IMR-90 (cell line): ENCODE measurements around the gene AMPD3. TPM values are rescaled to one million over a fixed set of nuclear protein-coding genes. Genes with fewer than 3 reads are reported as not detected.
A peak's percentile ranks its signal among the peaks of the same experiment; 100 is the strongest.

ENCODE experiments used
- ATAC-seq: fragments of 200-7000 bp; cut with Tn5 transposase; 2 replicates; pipeline ENCODE4 v1.9.1; 2020; ENCODE audit warnings: low read depth, mild to moderate bottlenecking, moderate library complexity
- BruUV-seq: library from RNA; stranded (reverse); fragments of 400-500 nt; replicated peaks from 2 replicates; lab custom pipeline; 2021; lab: Mats Ljungman, UMichigan
- CTCF ChIA-PET: fragments of 300-600 bp; formaldehyde crosslinking; extraction: SDS; loops from one replicate; lab custom pipeline; 2021; ENCODE audit warnings: antibody characterized with exemption; lab: Yijun Ruan, JAX
- POLR2A ChIA-PET: fragments of 300-600 bp; sonication (Branson Sonifier 250); formaldehyde crosslinking; loops from one replicate; lab custom pipeline; 2022; ENCODE audit warnings: antibody characterized with exemption; ENCODE audit not compliant: unreplicated experiment; lab: Charles Lee
- DNase-seq: peaks from one replicate; pipeline ENCODE4 v3.0.0; 2013
- H2AFZ ChIP-seq: replicated peaks from 2 replicates; pipeline ENCODE3; 2013; ENCODE audit warnings: low read length, mild to moderate bottlenecking; ENCODE audit not compliant: poor library complexity
- H2AK5ac ChIP-seq: 2 replicates; pipeline ENCODE4 v1.6.1; 2013; ENCODE audit warnings: low read depth, low read length, inconsistent platforms
- H2AK9ac ChIP-seq: replicated peaks from 2 replicates; pipeline ENCODE3; 2013; ENCODE audit warnings: mild to moderate bottlenecking, low read depth, low read length, moderate library complexity; ENCODE audit not compliant: poor library complexity
- H2BK120ac ChIP-seq: 2 replicates; pipeline ENCODE4 v1.6.1; 2013; ENCODE audit warnings: low read depth, low read length, inconsistent platforms
- H2BK15ac ChIP-seq: 3 replicates; pipeline ENCODE4 v1.6.1; 2013; ENCODE audit warnings: low read depth, low read length, inconsistent platforms
- H2BK20ac ChIP-seq: 2 replicates; pipeline ENCODE4 v1.6.1; 2013; ENCODE audit warnings: low read depth, mild to moderate bottlenecking, inconsistent platforms, low read length, moderate library complexity
- H2BK5ac ChIP-seq: 2 replicates; pipeline ENCODE4 v1.6.1; 2013; ENCODE audit warnings: mild to moderate bottlenecking, low read depth, low read length, inconsistent platforms; ENCODE audit not compliant: poor library complexity, severe bottlenecking
- H3K14ac ChIP-seq: replicated peaks from 2 replicates; pipeline ENCODE4 v1.6.1; 2013; ENCODE audit warnings: low read depth, low read length, inconsistent platforms
- H3K18ac ChIP-seq: 2 replicates; pipeline ENCODE4 v1.6.1; 2013; ENCODE audit warnings: low read depth, low read length, control low read depth
- H3K23ac ChIP-seq: 2 replicates; pipeline ENCODE4 v1.6.1; 2013; ENCODE audit warnings: low read depth, low read length, inconsistent platforms
- H3K27ac ChIP-seq: 2 replicates; pipeline ENCODE4 v1.5.1; 2013; ENCODE audit warnings: mild to moderate bottlenecking, control low read depth, low read length; ENCODE audit not compliant: insufficient read depth
- H3K27me3 ChIP-seq: 2 replicates; pipeline ENCODE4 v1.6.1; 2013; ENCODE audit warnings: low read length; ENCODE audit not compliant: control insufficient read depth, insufficient read depth
- H3K36me3 ChIP-seq: 2 replicates; pipeline ENCODE4 v1.6.1; 2013; ENCODE audit warnings: low read length, mixed read lengths; ENCODE audit not compliant: control insufficient read depth, insufficient read depth
- H3K4ac ChIP-seq: 2 replicates; pipeline ENCODE4 v1.6.1; 2013; ENCODE audit warnings: low read depth, low read length, inconsistent platforms
- H3K4me1 ChIP-seq: 2 replicates; pipeline ENCODE4 v1.6.1; 2013; ENCODE audit warnings: low read length, mixed read lengths; ENCODE audit not compliant: control insufficient read depth, insufficient read depth
- H3K4me2 ChIP-seq: 2 replicates; pipeline ENCODE4 v1.6.1; 2013; ENCODE audit warnings: low read depth, mild to moderate bottlenecking, control low read depth, low read length, moderate library complexity
- H3K4me3 ChIP-seq: 2 replicates; pipeline ENCODE4 v1.5.1; 2013; ENCODE audit warnings: low read depth, mild to moderate bottlenecking, control low read depth, low read length, moderate library complexity; ENCODE audit not compliant: insufficient read depth
- H3K56ac ChIP-seq: 2 replicates; pipeline ENCODE4 v1.6.1; 2013; ENCODE audit warnings: low read length, inconsistent platforms; ENCODE audit not compliant: insufficient read depth; ENCODE audit errors: extremely low read depth
- H3K79me1 ChIP-seq, 2 experiments: 2 replicates each; pipeline ENCODE4 v1.6.1; 2013; ENCODE audit warnings: low read length in 2 of 2, inconsistent platforms in 1 of 2, low read depth in 1 of 2
- H3K9ac ChIP-seq: 2 replicates; pipeline ENCODE4 v1.6.1; 2013; ENCODE audit warnings: low read depth, low read length, control low read depth
- H3K9me1 ChIP-seq: 2 replicates; pipeline ENCODE4 v1.6.1; 2013; ENCODE audit warnings: low read length, inconsistent platforms; ENCODE audit not compliant: insufficient read depth
- H3K9me3 ChIP-seq: 2 replicates; pipeline ENCODE4 v1.6.1; 2013; ENCODE audit warnings: low read length; ENCODE audit not compliant: control insufficient read depth, insufficient read depth
- H4K20me1 ChIP-seq: 2 replicates; pipeline ENCODE4 v1.6.1; 2013; ENCODE audit warnings: low read length, inconsistent platforms; ENCODE audit not compliant: insufficient read depth
- H4K5ac ChIP-seq: 2 replicates; pipeline ENCODE4 v1.6.1; 2013; ENCODE audit warnings: mild to moderate bottlenecking, low read depth, low read length, control low read depth
- H4K8ac ChIP-seq, 2 experiments: 2 replicates each; pipeline ENCODE4 v1.6.1; 2013; ENCODE audit warnings: low read depth in 2 of 2, low read length in 2 of 2, control low read depth in 1 of 2, inconsistent platforms in 1 of 2
- H4K91ac ChIP-seq: 2 replicates; pipeline ENCODE4 v1.6.1; 2013; ENCODE audit warnings: low read depth, low read length, inconsistent platforms; ENCODE audit not compliant: insufficient read depth
- BHLHE40 ChIP-seq: fragments of 150-350 bp; IDR thresholded peaks from 2 replicates; pipeline ENCODE4 v1.6.1; 2016; ENCODE audit warnings: mild to moderate bottlenecking, low read depth, low read length
- CEBPB ChIP-seq: IDR thresholded peaks from 2 replicates; pipeline ENCODE4 v1.6.1; 2012; ENCODE audit warnings: low read depth, low read length, improper control_type of control experiment
- CHD1 ChIP-seq: IDR thresholded peaks from 2 replicates; pipeline ENCODE4 v1.6.1; 2012; ENCODE audit warnings: low read depth, low read length, improper control_type of control experiment
- FOS ChIP-seq: fragments of 150-350 bp; IDR thresholded peaks from 2 replicates; pipeline ENCODE4 v1.6.1; 2016; ENCODE audit warnings: low read depth, low read length
- MAFK ChIP-seq: IDR thresholded peaks from 2 replicates; pipeline ENCODE4 v1.6.1; 2012; ENCODE audit warnings: low read depth, low read length, improper control_type of control experiment
- MAZ ChIP-seq: IDR thresholded peaks from 2 replicates; pipeline ENCODE4 v1.6.1; 2012; ENCODE audit warnings: low read depth, mild to moderate bottlenecking, low read length, improper control_type of control experiment, moderate library complexity, borderline replicate concordance
- MXI1 ChIP-seq: IDR thresholded peaks from 2 replicates; pipeline ENCODE4 v1.6.1; 2012; ENCODE audit warnings: low read depth, mild to moderate bottlenecking, low read length, moderate library complexity, borderline replicate concordance
- NFE2L2 ChIP-seq: fragments of 150-350 bp; IDR thresholded peaks from 2 replicates; pipeline ENCODE4 v1.6.1; 2016; ENCODE audit warnings: low read depth, mild to moderate bottlenecking, low read length
- POLR2A ChIP-seq: IDR thresholded peaks from 2 replicates; pipeline ENCODE4 v1.6.1; 2012; ENCODE audit warnings: mild to moderate bottlenecking, low read depth, low read length
- RAD21 ChIP-seq: IDR thresholded peaks from 2 replicates; pipeline ENCODE4 v1.6.1; 2012; ENCODE audit warnings: low read length, improper control_type of control experiment
- RCOR1 ChIP-seq: IDR thresholded peaks from 2 replicates; pipeline ENCODE4 v1.6.1; 2012; ENCODE audit warnings: mild to moderate bottlenecking, low read length, improper control_type of control experiment; ENCODE audit not compliant: insufficient replicate concordance
- RFX5 ChIP-seq: IDR thresholded peaks from 2 replicates; pipeline ENCODE4 v1.8.0; 2012; ENCODE audit warnings: low read depth, mild to moderate bottlenecking, low read length, moderate library complexity
- SMC3 ChIP-seq: fragments of 150-350 bp; IDR thresholded peaks from 2 replicates; pipeline ENCODE4 v1.6.1; 2016; ENCODE audit warnings: low read depth, mild to moderate bottlenecking, antibody characterized with exemption, low read length, moderate library complexity
- WGBS, 2 experiments: methylation state at CpG; one replicate each; pipeline versions ENCODE4 v1.1.5 to v1.1.7; 2013; ENCODE audit warnings: missing lambda C conversion rate in 2 of 2; ENCODE audit not compliant: insufficient read length in 1 of 2; ENCODE audit errors: extremely low coverage in 2 of 2; 5-methylcytosine and 5-hydroxymethylcytosine counted together
- dilution Hi-C: fragments of 300-500 bp; cut with HindIII; formaldehyde crosslinking; loops from one replicate; pipeline ENCODE4 v1.14.3; 2018; ENCODE audit warnings: low sequenced_read_pairs; ENCODE audit not compliant: unreplicated experiment
- in situ Hi-C: fragments of 300-500 bp; cut with MboI; formaldehyde crosslinking; loops from 3 replicates; pipeline ENCODE4 v1.14.3; 2019; ENCODE audit warnings: low sequenced_read_pairs, inconsistent platforms, mixed read lengths
- intact Hi-C: fragments of 100-400 bp; cut with micrococcal nuclease; formaldehyde crosslinking; loops from 2 replicates; pipeline ENCODE4 v1.10.0; 2022
- polyA plus RNA-seq, 3 experiments: library from polyadenylated mRNA; depleted of rRNA; stranded (reverse); fragments of >200 nt; gene quantifications; 2 replicates each; pipeline ENCODE4 v1.2.3, GENCODE V29; 2012; ENCODE audit warnings: low replicate concordance in 1 of 3
- total RNA-seq: library from RNA; depleted of rRNA; stranded (reverse); fragments of >200 nt; gene quantifications from 2 replicates; pipeline ENCODE4 v1.2.3, GENCODE V29; 2012
- TF ChIP-seq, protein P1 (sequence below): fragments of 150-350 bp; IDR thresholded peaks from 2 replicates; pipeline ENCODE4 v1.6.1; 2016; ENCODE audit warnings: low read depth, mild to moderate bottlenecking, low read length, moderate library complexity, borderline replicate concordance
- TF ChIP-seq, protein P2 (sequence below): fragments of 150-350 bp; IDR thresholded peaks from 2 replicates; pipeline ENCODE4 v1.6.1; 2017; ENCODE audit warnings: mild to moderate bottlenecking, antibody characterized with exemption, low read length, low read depth
- TF ChIP-seq, protein P3 (sequence below): conservative IDR thresholded peaks from 2 replicates; pipeline ENCODE4 v1.5.1; 2012; ENCODE audit warnings: mild to moderate bottlenecking, low read depth, low read length, improper control_type of control experiment

AMPD3 gene
- total and polyA plus RNA-seq, 2 of the 4 experiments (the other 2 are of a cell fraction): 8.6 to 12.1 TPM

DNA sequence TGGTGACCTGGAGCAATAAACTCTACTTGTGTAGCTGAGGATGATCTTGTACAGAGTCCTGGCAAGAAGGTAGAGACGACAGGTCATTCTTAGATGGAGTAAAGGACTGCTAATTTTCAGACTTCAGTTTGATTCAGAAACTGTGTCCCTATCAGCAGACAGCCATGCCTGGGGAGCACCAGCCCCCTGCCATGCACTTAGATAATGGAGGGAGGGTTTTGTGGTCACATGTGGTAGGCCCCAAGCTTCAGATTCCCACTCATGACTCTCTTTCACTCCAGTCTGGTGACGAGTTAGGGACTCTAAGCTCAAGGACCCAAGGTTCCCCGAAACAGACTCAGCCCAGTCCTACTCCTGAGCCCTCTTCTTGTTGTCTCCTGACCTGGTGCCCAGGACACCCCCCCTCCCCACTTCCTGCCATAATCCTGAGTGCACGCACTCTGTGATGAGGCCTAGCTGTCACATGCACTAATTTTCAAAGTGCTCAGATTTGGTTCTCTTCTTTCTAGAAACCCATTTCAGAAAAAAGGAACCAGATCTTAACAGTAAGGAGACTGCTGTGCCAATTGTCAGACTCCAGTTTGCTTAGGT is 10.2 kb upstream of the AMPD3 start:
- Histone ChIP-seq H3K18ac (no peak overlapping the region), H3K56ac (no peak overlapping the region), H4K8ac (no peak overlapping the region), H3K36me3 (no peaks in the 10 kb centered on the region), H3K4me1 (peaks cover 3% of the 10 kb centered on the region), H2AFZ (peak overlapping the region; percentile 6), H2BK5ac (no peak overlapping the region), H3K27me3 (peaks cover 2% of the 10 kb centered on the region; the same call in 1 of the 2 replicates), H4K91ac (no peak overlapping the region), H4K20me1 (peaks cover 3% of the 10 kb centered on the region; the same call in 1 of the 2 replicates), H3K4me2 (no peak overlapping the region), H4K5ac (no peak overlapping the region), H3K79me1 (no peaks in the 10 kb centered on the region), H3K23ac (no peak overlapping the region), H3K27ac (no peak overlapping the region), H3K14ac (no peak overlapping the region), H2AK9ac (no peak overlapping the region), H3K9me1 (peaks cover 9% of the 10 kb centered on the region), H3K4me3 (no peak overlapping the region), H2BK15ac (no peak overlapping the region; the same call in 2 of the 3 replicates), H2BK120ac (no peak overlapping the region), H3K4ac (no peak overlapping the region), H3K9me3 (no peaks in the 10 kb centered on the region), H2AK5ac (no peak overlapping the region), H2BK20ac (no peak overlapping the region), H3K9ac (no peak overlapping the region)
- POLR2A ChIA-PET: no interaction called here
- CTCF ChIA-PET: no interaction called here
- intact Hi-C loops: no loop called here
- BruUV-seq: no TSS peak
- ATAC-seq (no peak), DNase-seq (no peak)
- dilution Hi-C loops: no loop called here
- 90% methylated on average over 3 of the region's 4 CpGs; no CpG with 5 or more reads in 1 of the 2 experiments for WGBS, 2 experiments
- TF ChIP-seq MAFK (no peak), POLR2A (no peak), MXI1 (no peak), RAD21 (no peak), RFX5 (no peak), CHD1 (no peak), MAZ (no peak), FOS (no peak), NFE2L2 (no peak), SMC3 (no peak), BHLHE40 (no peak), CEBPB (no peak), RCOR1 (no peak)
- TF ChIP-seq, protein P1, sequence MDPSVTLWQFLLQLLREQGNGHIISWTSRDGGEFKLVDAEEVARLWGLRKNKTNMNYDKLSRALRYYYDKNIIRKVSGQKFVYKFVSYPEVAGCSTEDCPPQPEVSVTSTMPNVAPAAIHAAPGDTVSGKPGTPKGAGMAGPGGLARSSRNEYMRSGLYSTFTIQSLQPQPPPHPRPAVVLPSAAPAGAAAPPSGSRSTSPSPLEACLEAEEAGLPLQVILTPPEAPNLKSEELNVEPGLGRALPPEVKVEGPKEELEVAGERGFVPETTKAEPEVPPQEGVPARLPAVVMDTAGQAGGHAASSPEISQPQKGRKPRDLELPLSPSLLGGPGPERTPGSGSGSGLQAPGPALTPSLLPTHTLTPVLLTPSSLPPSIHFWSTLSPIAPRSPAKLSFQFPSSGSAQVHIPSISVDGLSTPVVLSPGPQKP: no peak
- TF ChIP-seq, protein P2, sequence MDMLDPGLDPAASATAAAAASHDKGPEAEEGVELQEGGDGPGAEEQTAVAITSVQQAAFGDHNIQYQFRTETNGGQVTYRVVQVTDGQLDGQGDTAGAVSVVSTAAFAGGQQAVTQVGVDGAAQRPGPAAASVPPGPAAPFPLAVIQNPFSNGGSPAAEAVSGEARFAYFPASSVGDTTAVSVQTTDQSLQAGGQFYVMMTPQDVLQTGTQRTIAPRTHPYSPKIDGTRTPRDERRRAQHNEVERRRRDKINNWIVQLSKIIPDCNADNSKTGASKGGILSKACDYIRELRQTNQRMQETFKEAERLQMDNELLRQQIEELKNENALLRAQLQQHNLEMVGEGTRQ: no peak
- TF ChIP-seq, protein P3, sequence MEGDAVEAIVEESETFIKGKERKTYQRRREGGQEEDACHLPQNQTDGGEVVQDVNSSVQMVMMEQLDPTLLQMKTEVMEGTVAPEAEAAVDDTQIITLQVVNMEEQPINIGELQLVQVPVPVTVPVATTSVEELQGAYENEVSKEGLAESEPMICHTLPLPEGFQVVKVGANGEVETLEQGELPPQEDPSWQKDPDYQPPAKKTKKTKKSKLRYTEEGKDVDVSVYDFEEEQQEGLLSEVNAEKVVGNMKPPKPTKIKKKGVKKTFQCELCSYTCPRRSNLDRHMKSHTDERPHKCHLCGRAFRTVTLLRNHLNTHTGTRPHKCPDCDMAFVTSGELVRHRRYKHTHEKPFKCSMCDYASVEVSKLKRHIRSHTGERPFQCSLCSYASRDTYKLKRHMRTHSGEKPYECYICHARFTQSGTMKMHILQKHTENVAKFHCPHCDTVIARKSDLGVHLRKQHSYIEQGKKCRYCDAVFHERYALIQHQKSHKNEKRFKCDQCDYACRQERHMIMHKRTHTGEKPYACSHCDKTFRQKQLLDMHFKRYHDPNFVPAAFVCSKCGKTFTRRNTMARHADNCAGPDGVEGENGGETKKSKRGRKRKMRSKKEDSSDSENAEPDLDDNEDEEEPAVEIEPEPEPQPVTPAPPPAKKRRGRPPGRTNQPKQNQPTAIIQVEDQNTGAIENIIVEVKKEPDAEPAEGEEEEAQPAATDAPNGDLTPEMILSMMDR: no peak
- in situ Hi-C loops: no loop called here
